NCI-H2196 (cell line): ENCODE measurements around the gene FAM90A1.
"Not testable (repeated sequence)": the region's sequence is repeated elsewhere in the genome, so short reads cannot be mapped to it uniquely, and the experiment has no call there.

Experiments used
- DNase-seq: peaks from one replicate; lab custom pipeline; 2025; ENCODE audit not compliant: unreplicated experiment; lab: John Stamatoyannopoulos, UW

The FAM90A1 gene

GRCh38 chr12:8172911-8173310 lies 54.5 kb downstream of the FAM90A1 start:
- not testable (repeated sequence) for DNase-seq
